Measurements from ENCODE around the gene GDF7.
A peak's percentile ranks its signal among the peaks of the same experiment; 100 is the strongest.

The GDF7 gene

GRCh38 chr2:20674309-20674965 is 7.5 kb downstream of the GDF7 start:
- no peak overlapping the region for H3K4me3 ChIP-seq (ENCODE audit: low read depth, low read length)
- TF ChIP-seq MYC (IDR thresholded peaks at IDR 0.05; ENCODE audit: low read depth, low read length): no peak
- no peak for TF ChIP-seq MAX (IDR thresholded peaks at IDR 0.05; ENCODE audit: low read depth, low read length)
- TF ChIP-seq CTCF (IDR thresholded peaks at IDR 0.05; ENCODE audit: low read depth, low read length): no peak
- no peak for TF ChIP-seq POLR2A (IDR thresholded peaks at IDR 0.05; ENCODE audit: extremely low read depth, insufficient read length)
- DNase-seq (ENCODE audit: low read depth): no peak

GRCh38 chr2:20674974-20675679 is 8.2 kb downstream of the GDF7 start:
- no peak for DNase-seq (ENCODE audit: low read depth)
- no peak overlapping the region for H3K4me3 ChIP-seq (ENCODE audit: low read depth, low read length)
- no peak for TF ChIP-seq CTCF (IDR thresholded peaks at IDR 0.05; ENCODE audit: low read depth, low read length)

- no peak for TF ChIP-seq POLR2A (IDR thresholded peaks at IDR 0.05; ENCODE audit: extremely low read depth, insufficient read length)
- no peak for TF ChIP-seq MYC (IDR thresholded peaks at IDR 0.05; ENCODE audit: low read depth, low read length)
- no peak for TF ChIP-seq MAX (IDR thresholded peaks at IDR 0.05; ENCODE audit: low read depth, low read length)
- no peak for TF ChIP-seq CTCF (IDR thresholded peaks at IDR 0.05; ENCODE audit: low read depth, low read length)
- no peak overlapping the region for H3K4me3 ChIP-seq (ENCODE audit: low read depth, low read length)
- DNase-seq (ENCODE audit: low read depth): peak; percentile 42
Observed at GRCh38 chr2:20675701-20676352, 8.9 kb downstream of the GDF7 start.

- no peak for DNase-seq (ENCODE audit: low read depth)
- no peak overlapping the region for H3K4me3 ChIP-seq (ENCODE audit: low read depth, low read length)
- TF ChIP-seq POLR2A (IDR thresholded peaks at IDR 0.05; ENCODE audit: extremely low read depth, insufficient read length) (no peak), MYC (IDR thresholded peaks at IDR 0.05; ENCODE audit: low read depth, low read length) (no peak), MAX (IDR thresholded peaks at IDR 0.05; ENCODE audit: low read depth, low read length) (no peak)
Observed at GRCh38 chr2:20676353-20677215, 9.6 kb downstream of the GDF7 start.

GRCh38 chr2:20677301-20678085 is 10.5 kb downstream of the GDF7 start:
- TF ChIP-seq MYC (IDR thresholded peaks at IDR 0.05; ENCODE audit: low read depth, low read length) (no peak), MAX (IDR thresholded peaks at IDR 0.05; ENCODE audit: low read depth, low read length) (no peak), POLR2A (IDR thresholded peaks at IDR 0.05; ENCODE audit: extremely low read depth, insufficient read length) (no peak), CTCF (IDR thresholded peaks at IDR 0.05; ENCODE audit: low read depth, low read length) (no peak)
- H3K4me3 ChIP-seq (ENCODE audit: low read depth, low read length): no peak overlapping the region
- DNase-seq (ENCODE audit: low read depth): no peak

Data from NB4 (cell line).